ENCODE data around the gene WDR72.

- TF ChIP-seq EZH2phosphoT487 (IDR thresholded peaks at IDR 0.05; ENCODE audit: borderline replicate concordance) = no peak
- no peak for TF ChIP-seq CTCF (conservative IDR thresholded peaks at IDR 0.05; ENCODE audit: low read length)
Measured at GRCh38 chr15:53634517-53635106, 124.9 kb downstream of the WDR72 start.
